DOHH2 (cell line): ENCODE results near the gene TXLNB.

ENCODE experiments used
- H3F3A ChIP-seq: fragments of 200-600 bp; sonication (generic), shearing (Covaris generic); 2 replicates; pipeline ENCODE4 v1.6.0; 2016; ENCODE audit warnings: antibody characterized with exemption, mild to moderate bottlenecking; ENCODE audit not compliant: control insufficient read depth, insufficient read depth
- H3K27ac ChIP-seq: fragments of 200-600 bp; sonication (generic); 2 replicates; pipeline ENCODE4 v1.5.1; 2014; ENCODE audit warnings: low read depth, mild to moderate bottlenecking, low read length, moderate library complexity
- H3K27me3 ChIP-seq: fragments of 200-600 bp; sonication (generic); 2 replicates; pipeline ENCODE4 v1.6.1; 2014; ENCODE audit warnings: mild to moderate bottlenecking, low read length, mixed read lengths; ENCODE audit not compliant: control insufficient read depth
- H3K36me3 ChIP-seq: fragments of 200-600 bp; sonication (generic); 2 replicates; pipeline ENCODE4 v1.6.1; 2014; ENCODE audit warnings: mild to moderate bottlenecking, low read length, moderate library complexity, mixed read lengths; ENCODE audit not compliant: control insufficient read depth
- H3K4me1 ChIP-seq: fragments of 200-600 bp; sonication (generic); 2 replicates; pipeline ENCODE4 v1.6.1; 2014; ENCODE audit warnings: mild to moderate bottlenecking, low read length, mixed read lengths; ENCODE audit not compliant: control insufficient read depth
- H3K4me2 ChIP-seq: fragments of 200-600 bp; sonication (generic); 2 replicates; pipeline ENCODE4 v1.6.0; 2014; ENCODE audit warnings: mild to moderate bottlenecking, low read length, moderate library complexity
- H3K4me3 ChIP-seq: fragments of 200-600 bp; sonication (generic); 2 replicates; pipeline ENCODE4 v1.5.1; 2014; ENCODE audit warnings: mild to moderate bottlenecking, low read length, mixed read lengths
- H3K79me2 ChIP-seq: fragments of 200-600 bp; sonication (generic); 2 replicates; pipeline ENCODE4 v1.6.1; 2014; ENCODE audit warnings: mild to moderate bottlenecking, low read length, mixed read lengths; ENCODE audit not compliant: control insufficient read depth
- H3K9me2 ChIP-seq: fragments of 200-600 bp; sonication (generic); replicated peaks from 2 replicates; pipeline ENCODE4 v1.6.1; 2014; ENCODE audit warnings: mild to moderate bottlenecking, low read length, mixed read lengths; ENCODE audit not compliant: control insufficient read depth
- H3K9me3 ChIP-seq: fragments of 200-600 bp; sonication (generic); 2 replicates; pipeline ENCODE4 v1.6.1; 2014; ENCODE audit warnings: antibody characterized with exemption, low read length, mixed read lengths; ENCODE audit not compliant: control insufficient read depth, insufficient read depth
- H4K20me1 ChIP-seq: fragments of 200-600 bp; sonication (generic); 2 replicates; pipeline ENCODE4 v1.6.0; 2014; ENCODE audit warnings: low read depth, mild to moderate bottlenecking, antibody characterized with exemption, low read length, moderate library complexity; ENCODE audit not compliant: control insufficient read depth, insufficient read depth
- EZH2phosphoT487 ChIP-seq: fragments of 200-600 bp; sonication (generic); IDR thresholded peaks from 2 replicates; pipeline ENCODE4 v1.6.1; 2017; ENCODE audit warnings: borderline replicate concordance, mild to moderate bottlenecking, antibody characterized with exemption, low read length, moderate library complexity, mixed read lengths
- TF ChIP-seq, protein P1 (sequence below): fragments of 200-600 bp; sonication (generic); IDR thresholded peaks from one replicate; pipeline ENCODE4 v1.5.1; 2014; ENCODE audit warnings: antibody characterized with exemption, mild to moderate bottlenecking, low read depth, low read length; ENCODE audit not compliant: poor library complexity, severe bottlenecking

The TXLNB gene

DNA sequence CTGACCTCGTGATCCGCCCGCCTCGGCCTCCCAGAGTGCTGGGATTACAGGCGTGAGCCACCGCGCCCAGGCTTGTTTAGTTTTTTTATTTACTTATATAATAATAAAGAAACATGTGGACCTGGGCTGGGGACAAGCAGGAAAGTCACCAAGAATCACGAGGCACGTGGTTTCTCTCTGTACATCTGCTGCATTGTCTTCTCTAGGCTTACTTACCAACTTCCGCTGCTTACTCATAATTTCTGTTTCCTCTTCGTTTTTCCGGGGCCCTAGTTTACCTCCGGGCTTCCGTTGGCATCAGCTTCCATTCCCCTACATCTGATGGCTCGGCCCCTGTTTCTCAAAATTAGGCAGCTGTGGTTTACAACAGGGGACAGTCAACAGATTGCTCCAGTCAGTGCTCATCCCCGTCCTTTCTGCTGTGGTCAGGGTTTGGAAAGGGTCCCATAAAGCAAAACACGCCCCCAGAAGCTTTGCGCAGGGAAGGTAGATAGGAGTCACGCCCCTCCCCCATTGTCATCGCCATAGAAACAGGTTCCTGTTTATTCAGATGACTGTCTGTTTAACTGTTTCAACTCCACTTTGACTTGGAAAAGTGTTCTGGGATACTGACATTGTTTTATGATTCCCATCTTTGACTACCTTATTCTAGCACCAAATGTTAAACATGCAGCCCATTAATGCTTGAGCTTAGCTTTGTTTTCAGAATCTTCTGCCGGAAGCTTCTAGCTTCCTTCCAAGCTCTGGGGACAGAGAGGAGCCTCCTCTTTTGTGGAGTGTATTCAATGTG is 31.9 kb upstream of the TXLNB start:
- TF ChIP-seq, protein P1, sequence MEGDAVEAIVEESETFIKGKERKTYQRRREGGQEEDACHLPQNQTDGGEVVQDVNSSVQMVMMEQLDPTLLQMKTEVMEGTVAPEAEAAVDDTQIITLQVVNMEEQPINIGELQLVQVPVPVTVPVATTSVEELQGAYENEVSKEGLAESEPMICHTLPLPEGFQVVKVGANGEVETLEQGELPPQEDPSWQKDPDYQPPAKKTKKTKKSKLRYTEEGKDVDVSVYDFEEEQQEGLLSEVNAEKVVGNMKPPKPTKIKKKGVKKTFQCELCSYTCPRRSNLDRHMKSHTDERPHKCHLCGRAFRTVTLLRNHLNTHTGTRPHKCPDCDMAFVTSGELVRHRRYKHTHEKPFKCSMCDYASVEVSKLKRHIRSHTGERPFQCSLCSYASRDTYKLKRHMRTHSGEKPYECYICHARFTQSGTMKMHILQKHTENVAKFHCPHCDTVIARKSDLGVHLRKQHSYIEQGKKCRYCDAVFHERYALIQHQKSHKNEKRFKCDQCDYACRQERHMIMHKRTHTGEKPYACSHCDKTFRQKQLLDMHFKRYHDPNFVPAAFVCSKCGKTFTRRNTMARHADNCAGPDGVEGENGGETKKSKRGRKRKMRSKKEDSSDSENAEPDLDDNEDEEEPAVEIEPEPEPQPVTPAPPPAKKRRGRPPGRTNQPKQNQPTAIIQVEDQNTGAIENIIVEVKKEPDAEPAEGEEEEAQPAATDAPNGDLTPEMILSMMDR = no peak
- TF ChIP-seq EZH2phosphoT487 = no peak
- H3K36me3 ChIP-seq = peaks cover 4% of the 10 kb centered on the region; the same call in 1 of the 2 replicates
- peaks cover 90% of the 10 kb centered on the region for H3K4me1 ChIP-seq
- no peaks in the 10 kb centered on the region for H4K20me1 ChIP-seq
- H3K79me2 ChIP-seq = peaks cover 17% of the 10 kb centered on the region
- H3K27me3 ChIP-seq = no peaks in the 10 kb centered on the region
- peaks cover 37% of the 10 kb centered on the region for H3F3A ChIP-seq
- peak overlapping the region; percentile 75 for H3K4me2 ChIP-seq
- H3K27ac ChIP-seq = peak overlapping the region; percentile 98
- no peaks in the 10 kb centered on the region for H3K9me2 ChIP-seq
- H3K9me3 ChIP-seq = no peaks in the 10 kb centered on the region
- peak overlapping the region; percentile 74 for H3K4me3 ChIP-seq

DNA sequence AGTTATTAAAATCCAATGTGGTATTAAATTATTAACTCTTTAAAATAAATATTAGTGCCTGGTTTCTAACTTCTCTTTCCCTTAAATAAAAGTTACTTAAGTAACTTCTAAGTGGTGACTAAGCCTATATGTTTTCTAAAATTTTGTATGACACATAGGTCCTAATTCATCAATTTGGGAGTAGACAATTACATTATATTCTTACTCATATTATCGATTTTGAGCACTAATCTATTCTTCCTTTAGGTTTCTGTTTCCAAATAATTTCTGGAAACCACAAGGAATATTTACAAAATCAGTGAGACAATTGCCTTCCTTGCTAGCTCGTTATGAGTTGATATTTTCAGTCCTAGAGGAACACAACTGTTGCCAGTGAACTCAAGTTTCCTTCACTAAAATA is 28.3 kb upstream of the TXLNB start:
- peaks cover 17% of the 10 kb centered on the region for H3F3A ChIP-seq
- peak overlapping the region; percentile 40 for H3K4me2 ChIP-seq
- no peaks in the 10 kb centered on the region for H3K9me2 ChIP-seq
- no peaks in the 10 kb centered on the region for H3K27me3 ChIP-seq
- no peaks in the 10 kb centered on the region for H4K20me1 ChIP-seq
- peaks cover 83% of the 10 kb centered on the region for H3K4me1 ChIP-seq
- H3K36me3 ChIP-seq = peaks cover 12% of the 10 kb centered on the region; the same call in 1 of the 2 replicates
- TF ChIP-seq, protein P1 = no peak
- TF ChIP-seq EZH2phosphoT487 = no peak
- H3K79me2 ChIP-seq = peaks cover 20% of the 10 kb centered on the region
- H3K27ac ChIP-seq = peak overlapping the region; percentile 42
- H3K4me3 ChIP-seq = peak overlapping the region; percentile 27; the same call in 1 of the 2 replicates
- no peaks in the 10 kb centered on the region for H3K9me3 ChIP-seq

DNA sequence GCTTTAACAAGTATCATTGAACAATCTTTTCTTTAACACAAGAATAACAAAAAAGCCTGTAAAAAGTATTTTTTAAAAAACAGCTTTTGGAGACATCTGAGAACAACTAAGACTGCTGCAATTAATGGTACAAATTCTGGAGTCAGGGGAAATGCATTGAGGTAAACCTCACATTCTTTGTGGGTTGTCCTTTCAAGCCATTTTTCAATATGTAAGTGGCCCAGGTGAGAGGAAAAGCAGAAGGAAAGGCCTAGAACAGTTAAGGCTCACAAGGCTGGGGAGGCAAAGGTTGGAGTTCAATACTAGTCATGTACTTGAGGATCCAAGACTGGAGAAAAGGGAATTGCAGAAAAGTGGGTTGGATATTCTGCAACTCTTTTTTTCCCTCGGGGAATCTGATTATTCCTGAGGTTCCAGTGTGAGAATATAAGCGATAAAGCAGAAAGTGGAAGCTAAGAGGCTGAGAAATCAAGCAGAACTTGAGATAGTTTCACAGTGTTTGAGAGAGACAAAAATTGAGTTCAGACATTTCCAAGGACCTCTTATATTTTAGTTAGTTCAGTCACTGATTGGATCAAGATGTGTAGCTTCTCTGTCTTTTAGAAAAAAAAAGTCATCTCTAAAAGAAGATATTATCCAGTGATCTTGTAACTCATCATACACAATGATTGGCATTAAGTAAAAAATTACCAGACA is 25.0 kb upstream of the TXLNB start:
- Histone ChIP-seq H3K27me3 (no peaks in the 10 kb centered on the region), H3K36me3 (peaks cover 12% of the 10 kb centered on the region; the same call in 1 of the 2 replicates), H3K4me1 (peaks cover 69% of the 10 kb centered on the region), H3F3A (peaks cover 6% of the 10 kb centered on the region), H3K27ac (peak overlapping the region; percentile 34), H3K4me2 (peak overlapping the region; percentile 61), H3K79me2 (peaks cover 9% of the 10 kb centered on the region), H4K20me1 (no peaks in the 10 kb centered on the region), H3K9me3 (no peaks in the 10 kb centered on the region), H3K9me2 (no peaks in the 10 kb centered on the region), H3K4me3 (peak overlapping the region; percentile 33)
- TF ChIP-seq EZH2phosphoT487 = no peak
- TF ChIP-seq, protein P1 = no peak
